ENCODE results near the gene B3GALT6.

B3GALT6 gene

DNA sequence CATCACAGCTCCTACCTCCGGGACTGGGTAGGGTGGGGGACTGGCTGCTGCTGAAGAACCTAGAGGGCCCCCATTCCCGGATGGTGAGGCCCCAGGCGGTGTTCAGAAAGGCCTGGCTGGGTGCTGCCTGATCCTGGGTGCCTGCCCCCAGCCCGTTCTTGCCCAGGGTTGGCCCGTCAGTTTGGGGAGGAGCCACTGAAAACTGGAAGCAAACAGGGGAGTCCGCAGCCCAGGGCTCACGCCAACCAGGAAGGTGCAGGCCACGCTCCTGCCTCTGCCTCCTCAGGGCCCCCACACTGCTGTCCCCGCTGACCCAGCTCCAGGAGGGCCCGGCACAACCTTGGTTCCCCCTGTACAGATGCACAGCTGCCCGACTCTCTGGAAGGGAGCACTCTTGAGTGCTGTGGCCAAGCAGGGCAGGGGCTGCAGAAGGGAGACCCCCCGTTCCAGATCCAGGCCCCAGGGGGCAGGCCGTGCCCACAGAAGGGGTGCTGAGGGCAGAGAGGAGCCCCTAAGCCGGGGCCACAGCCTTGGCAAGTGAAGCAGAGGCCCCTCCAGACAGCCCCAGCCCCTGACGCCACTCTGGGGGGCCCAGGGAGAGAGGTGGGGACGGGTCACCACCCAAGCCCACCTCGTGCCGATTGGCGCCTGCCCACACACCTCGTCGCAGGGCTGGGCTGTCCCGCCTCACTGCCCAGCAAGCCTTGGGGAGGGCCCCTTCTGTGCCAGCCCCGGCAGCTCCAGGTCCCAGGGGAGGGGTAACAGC, 9.0 kb downstream of the B3GALT6 start:
- H3K4me3 ChIP-seq (replicated peaks; ENCODE audit: insufficient read depth, low read length), result no peak overlapping the region
- TF ChIP-seq SPI1 (IDR thresholded peaks at IDR 0.05; ENCODE audit: borderline replicate concordance, low read depth) (no peak), POLR2AphosphoS5 (IDR thresholded peaks at IDR 0.05; ENCODE audit: low read depth) (no peak), GABPA (IDR thresholded peaks at IDR 0.05; ENCODE audit: low read depth) (no peak)
- TF ChIP-seq, protein P1, sequence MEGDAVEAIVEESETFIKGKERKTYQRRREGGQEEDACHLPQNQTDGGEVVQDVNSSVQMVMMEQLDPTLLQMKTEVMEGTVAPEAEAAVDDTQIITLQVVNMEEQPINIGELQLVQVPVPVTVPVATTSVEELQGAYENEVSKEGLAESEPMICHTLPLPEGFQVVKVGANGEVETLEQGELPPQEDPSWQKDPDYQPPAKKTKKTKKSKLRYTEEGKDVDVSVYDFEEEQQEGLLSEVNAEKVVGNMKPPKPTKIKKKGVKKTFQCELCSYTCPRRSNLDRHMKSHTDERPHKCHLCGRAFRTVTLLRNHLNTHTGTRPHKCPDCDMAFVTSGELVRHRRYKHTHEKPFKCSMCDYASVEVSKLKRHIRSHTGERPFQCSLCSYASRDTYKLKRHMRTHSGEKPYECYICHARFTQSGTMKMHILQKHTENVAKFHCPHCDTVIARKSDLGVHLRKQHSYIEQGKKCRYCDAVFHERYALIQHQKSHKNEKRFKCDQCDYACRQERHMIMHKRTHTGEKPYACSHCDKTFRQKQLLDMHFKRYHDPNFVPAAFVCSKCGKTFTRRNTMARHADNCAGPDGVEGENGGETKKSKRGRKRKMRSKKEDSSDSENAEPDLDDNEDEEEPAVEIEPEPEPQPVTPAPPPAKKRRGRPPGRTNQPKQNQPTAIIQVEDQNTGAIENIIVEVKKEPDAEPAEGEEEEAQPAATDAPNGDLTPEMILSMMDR (IDR thresholded peaks at IDR 0.05; ENCODE audit: insufficient read depth, low read length), result no peak
- TF ChIP-seq, protein P2, sequence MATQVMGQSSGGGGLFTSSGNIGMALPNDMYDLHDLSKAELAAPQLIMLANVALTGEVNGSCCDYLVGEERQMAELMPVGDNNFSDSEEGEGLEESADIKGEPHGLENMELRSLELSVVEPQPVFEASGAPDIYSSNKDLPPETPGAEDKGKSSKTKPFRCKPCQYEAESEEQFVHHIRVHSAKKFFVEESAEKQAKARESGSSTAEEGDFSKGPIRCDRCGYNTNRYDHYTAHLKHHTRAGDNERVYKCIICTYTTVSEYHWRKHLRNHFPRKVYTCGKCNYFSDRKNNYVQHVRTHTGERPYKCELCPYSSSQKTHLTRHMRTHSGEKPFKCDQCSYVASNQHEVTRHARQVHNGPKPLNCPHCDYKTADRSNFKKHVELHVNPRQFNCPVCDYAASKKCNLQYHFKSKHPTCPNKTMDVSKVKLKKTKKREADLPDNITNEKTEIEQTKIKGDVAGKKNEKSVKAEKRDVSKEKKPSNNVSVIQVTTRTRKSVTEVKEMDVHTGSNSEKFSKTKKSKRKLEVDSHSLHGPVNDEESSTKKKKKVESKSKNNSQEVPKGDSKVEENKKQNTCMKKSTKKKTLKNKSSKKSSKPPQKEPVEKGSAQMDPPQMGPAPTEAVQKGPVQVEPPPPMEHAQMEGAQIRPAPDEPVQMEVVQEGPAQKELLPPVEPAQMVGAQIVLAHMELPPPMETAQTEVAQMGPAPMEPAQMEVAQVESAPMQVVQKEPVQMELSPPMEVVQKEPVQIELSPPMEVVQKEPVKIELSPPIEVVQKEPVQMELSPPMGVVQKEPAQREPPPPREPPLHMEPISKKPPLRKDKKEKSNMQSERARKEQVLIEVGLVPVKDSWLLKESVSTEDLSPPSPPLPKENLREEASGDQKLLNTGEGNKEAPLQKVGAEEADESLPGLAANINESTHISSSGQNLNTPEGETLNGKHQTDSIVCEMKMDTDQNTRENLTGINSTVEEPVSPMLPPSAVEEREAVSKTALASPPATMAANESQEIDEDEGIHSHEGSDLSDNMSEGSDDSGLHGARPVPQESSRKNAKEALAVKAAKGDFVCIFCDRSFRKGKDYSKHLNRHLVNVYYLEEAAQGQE (IDR thresholded peaks at IDR 0.05; ENCODE audit: insufficient replicate concordance, low read depth), result no peak
- peak in 1 of 2 experiments; percentile 15 for DNase-seq (ENCODE audit: low read depth in 1 of 2, low spot score in 1 of 2)
- peaks cover 18% of the 10 kb centered on the region for H3K27me3 ChIP-seq (ENCODE audit: insufficient read depth, poor library complexity, severe bottlenecking)
- H3K27ac ChIP-seq (replicated peaks), result no peak overlapping the region

DNA sequence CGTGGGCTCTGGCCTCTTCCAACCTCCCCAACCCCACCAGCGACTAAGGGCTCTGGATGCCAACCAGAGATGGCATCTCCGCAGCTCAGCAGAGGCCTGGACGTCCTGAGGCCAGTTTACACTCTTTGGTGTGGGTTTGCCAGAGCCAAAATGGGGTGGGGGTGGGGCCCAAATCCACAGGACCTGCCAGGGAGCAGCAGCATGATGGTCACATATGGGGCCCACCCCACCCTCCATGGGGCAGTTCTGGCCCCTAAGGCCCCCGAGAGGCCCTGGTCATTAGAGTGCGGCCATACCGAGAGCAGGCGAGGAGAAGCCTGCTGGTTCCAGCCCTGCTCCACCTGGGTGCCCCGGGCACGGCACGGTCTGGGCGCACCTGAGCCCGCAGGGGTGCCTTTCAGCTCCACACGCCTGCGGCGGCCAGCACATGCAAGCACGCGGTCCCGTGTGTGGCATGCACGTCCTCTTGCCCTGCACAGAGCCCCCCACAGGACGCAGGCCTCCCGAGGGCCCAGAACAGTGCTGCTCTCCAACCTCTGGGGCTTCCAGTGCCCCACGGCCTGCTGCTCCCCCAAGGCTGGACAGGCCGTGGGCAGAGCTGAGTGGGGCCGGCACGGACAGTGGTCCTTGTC, 9.7 kb downstream of the B3GALT6 start:
- Histone ChIP-seq H3K27me3 (ENCODE audit: insufficient read depth, poor library complexity, severe bottlenecking) (peaks cover 19% of the 10 kb centered on the region), H3K4me3 (replicated peaks; ENCODE audit: insufficient read depth, low read length) (no peak overlapping the region), H3K27ac (replicated peaks) (no peak overlapping the region)
- TF ChIP-seq, protein P2 (IDR thresholded peaks at IDR 0.05; ENCODE audit: insufficient replicate concordance, low read depth), result no peak
- TF ChIP-seq SPI1 (IDR thresholded peaks at IDR 0.05; ENCODE audit: borderline replicate concordance, low read depth) (no peak), POLR2AphosphoS5 (IDR thresholded peaks at IDR 0.05; ENCODE audit: low read depth) (no peak), GABPA (IDR thresholded peaks at IDR 0.05; ENCODE audit: low read depth) (no peak)
- TF ChIP-seq, protein P1 (IDR thresholded peaks at IDR 0.05; ENCODE audit: insufficient read depth, low read length), result no peak
- DNase-seq (ENCODE audit: low read depth in 1 of 2, low spot score in 1 of 2), result no peak

DNA sequence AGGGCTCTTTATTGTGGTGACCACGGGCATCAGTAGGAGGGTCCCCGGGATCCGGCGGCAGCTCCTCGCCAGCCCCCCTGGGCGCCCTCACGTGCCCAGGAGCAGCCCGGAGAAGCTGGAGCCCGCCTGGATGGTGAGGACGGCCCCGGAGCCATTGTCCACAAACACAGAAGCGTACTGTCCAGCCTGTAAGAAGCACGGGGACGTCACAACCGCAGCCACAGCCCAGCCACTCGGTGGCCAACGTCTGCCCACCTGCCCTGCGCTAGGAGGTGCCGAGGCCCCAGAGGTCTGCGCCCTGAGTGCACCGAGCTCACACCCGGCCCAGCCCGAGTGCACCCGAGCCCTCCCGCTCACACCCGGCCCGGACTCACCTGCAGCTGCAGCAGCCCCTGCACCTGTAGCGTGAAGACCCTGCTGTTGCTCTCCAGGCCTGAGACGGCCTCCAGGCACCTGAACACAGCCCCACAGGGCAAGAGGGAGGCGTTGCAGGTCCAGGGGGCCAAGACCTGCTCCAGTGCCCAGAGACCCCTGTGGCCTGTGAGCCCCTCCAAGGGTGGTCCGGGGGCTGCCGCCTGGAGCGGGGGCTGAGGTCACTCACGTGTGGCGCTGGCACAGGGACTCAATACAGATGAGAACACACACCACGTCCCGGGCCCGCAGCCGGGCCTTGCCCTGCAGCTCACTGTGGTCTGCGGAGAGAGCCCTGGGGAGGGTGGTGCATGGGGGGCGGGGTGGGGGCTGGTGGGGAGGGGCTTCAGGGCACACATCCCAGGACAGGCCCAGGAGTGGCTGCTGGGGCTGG, 10.6 kb downstream of the B3GALT6 start:
- Histone ChIP-seq H3K4me3 (replicated peaks; ENCODE audit: insufficient read depth, low read length) (no peak overlapping the region), H3K27ac (replicated peaks) (no peak overlapping the region), H3K27me3 (ENCODE audit: insufficient read depth, poor library complexity, severe bottlenecking) (peaks cover 21% of the 10 kb centered on the region)
- TF ChIP-seq, protein P2 (IDR thresholded peaks at IDR 0.05; ENCODE audit: insufficient replicate concordance, low read depth), result no peak
- TF ChIP-seq, protein P1 (IDR thresholded peaks at IDR 0.05; ENCODE audit: insufficient read depth, low read length), result no peak
- TF ChIP-seq POLR2AphosphoS5 (IDR thresholded peaks at IDR 0.05; ENCODE audit: low read depth) (no peak), GABPA (IDR thresholded peaks at IDR 0.05; ENCODE audit: low read depth) (no peak), SPI1 (IDR thresholded peaks at IDR 0.05; ENCODE audit: borderline replicate concordance, low read depth) (no peak)
- DNase-seq (ENCODE audit: low read depth in 1 of 2, low spot score in 1 of 2), result no peak

Data from HL-60 (cell line).